Measurements from ENCODE around the gene STIL.
"Not testable (repeated sequence)": the region's sequence is repeated elsewhere in the genome, so short reads cannot be mapped to it uniquely, and the experiment has no call there.

Gene STIL

DNA sequence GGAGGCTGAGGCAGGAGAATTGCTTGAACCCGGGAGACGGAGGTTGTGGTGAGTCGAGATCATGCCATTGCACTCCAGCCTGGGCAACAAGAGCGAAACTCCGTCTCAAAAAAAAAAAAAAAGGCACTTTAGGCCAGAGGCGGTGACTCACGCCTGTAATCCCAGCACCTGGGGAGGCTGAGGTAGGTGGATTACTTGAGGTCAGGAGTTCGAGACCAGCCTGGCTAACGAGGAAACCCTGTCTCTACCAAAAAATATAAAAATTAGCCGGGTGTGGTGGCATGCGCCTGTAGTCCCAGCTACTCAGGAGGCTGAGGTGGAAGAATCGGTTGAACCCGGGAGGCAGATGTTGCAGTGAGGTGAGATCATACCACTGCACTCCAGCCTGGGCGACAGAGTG, 6.0 kb upstream of the STIL start:
- not testable (repeated sequence) for DNase-seq

DNA sequence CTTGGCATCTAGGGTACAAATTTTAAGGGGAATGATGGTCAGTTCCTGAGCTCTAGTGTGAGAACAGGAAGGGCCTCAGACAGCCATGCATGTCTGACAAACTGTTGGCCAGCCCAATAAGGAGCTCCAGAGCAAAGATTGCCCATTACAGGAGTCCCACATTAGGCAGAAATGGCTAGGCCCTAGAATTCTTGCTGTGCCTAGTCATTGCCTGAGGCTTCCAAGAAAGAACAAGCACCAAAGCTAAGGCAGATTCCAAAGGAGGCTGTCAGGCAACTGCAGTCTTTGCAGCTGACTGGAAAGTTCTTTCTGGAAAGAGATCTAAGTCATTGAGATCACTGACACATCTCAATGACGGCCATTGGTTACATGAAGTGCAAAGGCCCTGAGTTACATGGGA, 3.9 kb upstream of the STIL start:
- peak; percentile 81 for DNase-seq

DNA sequence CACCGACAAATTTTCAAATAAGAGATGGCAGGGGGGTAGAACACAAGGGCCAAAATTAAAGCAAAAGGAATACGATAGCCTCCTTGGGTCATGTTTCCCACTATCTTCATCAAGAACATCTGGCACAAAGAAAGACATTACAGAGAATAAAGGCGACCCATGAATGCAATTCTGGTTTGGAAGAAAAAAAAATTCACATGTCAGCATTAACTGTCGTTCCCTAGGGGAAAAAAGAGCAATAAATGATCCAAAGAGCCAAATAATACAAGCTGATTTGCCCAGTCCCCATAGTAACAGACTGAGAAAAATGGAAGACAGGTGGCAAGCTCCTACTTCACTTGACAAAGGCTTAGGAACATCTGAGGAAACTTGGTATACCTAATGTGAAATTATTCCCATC, 4.5 kb downstream of the STIL start:
- DNase-seq = no peak

DNA sequence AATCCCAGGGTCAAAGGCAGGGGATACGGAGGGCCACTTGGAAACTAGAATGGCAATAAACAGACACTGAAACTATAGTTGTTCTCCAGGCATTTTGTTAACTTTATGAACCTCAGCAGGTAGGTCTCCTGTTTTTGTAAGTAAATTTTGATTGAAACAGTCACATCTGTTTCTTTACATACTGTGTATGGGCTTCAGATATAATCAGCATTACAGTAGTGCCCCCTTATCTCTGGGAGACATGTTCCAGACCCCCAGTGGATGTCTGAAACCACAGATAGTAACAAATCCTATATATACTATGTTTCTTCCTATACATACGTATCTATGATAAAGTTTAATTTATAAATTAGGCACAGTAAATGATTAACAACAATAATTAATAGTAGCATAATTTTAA, 11.5 kb downstream of the STIL start:
- no peak for DNase-seq

DNA sequence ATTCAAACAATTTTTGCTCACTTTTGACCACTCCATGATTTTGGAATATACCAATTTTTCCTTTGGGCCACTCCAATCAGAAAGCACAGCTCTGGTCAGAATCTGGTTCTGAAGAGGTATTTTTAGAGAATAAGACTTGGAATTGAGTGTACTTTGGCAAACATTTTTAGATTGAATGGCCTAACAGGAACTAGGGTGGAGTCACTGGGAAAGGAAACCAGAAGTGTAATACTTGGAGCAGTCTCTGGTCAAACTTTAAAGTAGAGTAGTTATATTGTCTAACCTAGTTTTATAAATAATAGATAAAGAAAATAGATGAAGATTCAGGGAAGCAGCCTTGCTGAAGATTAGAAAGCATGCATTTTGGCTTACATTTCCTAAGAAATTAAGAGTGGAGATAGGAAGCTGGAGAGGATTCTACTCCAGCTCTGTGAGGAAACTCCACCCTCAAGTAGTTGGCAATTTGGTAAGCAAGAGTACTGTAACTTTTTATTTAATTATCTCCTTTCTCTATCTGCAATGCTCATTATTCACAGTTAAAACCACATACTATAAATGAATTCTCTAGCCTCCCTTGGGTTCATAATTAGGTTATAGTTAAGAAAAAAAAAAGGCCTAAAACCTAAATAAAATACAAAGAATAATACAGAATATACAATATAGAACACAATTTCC, 15.8 kb downstream of the STIL start:
- no peak for DNase-seq

DNA sequence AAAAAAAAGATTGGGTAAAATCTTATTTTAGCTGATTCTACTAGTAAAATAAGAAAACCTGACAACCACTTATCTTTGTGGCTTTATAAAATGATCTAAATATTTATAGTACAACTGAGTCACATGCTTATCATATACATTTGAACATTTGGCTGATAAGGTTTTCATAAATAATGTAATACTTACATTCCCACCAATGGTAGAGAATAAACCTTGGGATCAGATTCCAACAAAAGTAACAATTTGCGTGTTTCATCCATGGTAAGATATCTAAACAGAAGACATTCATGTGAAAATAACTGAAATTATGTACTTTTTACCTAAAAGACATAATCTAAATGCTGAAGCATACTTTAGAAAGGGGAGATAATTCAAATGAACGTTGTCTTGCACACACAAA, 18.4 kb downstream of the STIL start:
- no peak for DNase-seq

DNA sequence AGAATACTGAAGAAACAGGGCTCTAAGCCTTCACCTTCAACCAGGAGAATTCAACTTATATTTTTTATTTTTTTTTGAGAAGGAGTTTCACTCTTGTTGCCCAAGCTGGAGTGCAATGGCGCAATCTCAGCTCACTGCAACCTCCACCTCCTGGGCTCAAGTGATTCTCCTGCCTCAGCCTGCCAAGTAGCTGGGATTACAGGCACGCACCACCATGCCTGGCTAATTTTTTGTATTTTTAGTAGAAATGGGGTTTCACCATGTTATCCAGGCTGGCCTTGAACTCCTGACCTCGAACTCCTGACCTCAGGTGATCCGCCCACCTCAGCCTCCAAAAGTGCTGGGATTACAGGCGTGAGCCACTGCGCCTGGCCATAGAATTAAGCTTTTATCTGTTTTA, 19.1 kb downstream of the STIL start:
- not testable (repeated sequence) for DNase-seq

DNA sequence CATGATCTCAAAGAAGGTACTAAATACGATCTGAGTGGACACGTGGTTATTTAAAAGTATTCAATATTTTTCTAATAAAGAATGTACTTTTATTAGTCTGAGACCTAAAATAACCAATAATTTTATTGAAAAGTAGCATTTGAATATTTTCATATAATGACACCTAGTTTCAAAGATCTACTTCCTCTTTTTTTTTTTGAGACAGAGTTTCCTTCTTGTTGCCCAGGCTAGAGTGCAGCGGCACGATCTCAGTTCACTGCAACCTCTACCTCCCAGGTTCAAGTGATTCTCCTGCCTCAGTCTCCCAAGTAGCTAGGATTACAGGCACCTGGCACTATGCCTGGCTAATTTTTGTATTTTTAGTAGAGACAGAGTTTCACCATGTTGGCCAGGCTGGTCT, 25.8 kb downstream of the STIL start:
- not testable (repeated sequence) for DNase-seq

DNA sequence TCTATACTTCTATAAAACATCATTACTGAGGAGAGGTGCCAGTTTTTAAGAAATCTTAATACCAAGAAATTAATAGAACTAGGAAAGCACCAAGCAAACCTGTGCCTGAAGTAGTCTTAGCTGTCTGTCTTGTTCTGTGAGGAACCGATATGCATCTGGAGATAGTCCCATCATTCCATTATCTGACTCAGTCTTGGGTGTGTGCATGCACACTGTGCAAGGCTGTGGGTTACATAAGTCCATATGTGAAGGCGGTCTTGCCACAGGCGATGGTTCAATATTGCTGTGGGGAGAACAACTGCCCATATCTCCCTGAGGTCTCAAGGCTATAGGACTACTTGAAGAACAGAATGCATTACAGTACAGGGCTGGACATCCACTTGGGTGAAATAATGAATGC, 33.8 kb downstream of the STIL start:
- DNase-seq = no peak

DNA sequence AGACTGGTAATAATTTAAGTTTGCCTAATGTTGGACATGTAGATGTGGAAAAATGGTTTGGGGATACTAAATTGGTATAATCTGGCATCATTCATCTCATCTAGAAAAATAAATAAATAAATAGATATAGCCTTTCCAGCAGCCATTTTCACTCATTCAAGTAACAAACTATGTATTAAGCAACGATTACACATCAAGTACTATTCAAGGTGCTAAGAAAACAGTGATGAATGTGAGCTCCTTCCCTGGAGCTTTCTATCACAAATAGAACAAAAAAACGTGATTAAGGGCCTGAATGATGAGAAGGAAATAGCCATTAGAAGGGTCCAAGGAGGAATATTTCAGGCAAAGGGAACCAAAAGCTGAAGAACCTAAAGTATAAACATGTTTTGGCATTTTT, 37.1 kb downstream of the STIL start:
- DNase-seq = no peak

DNA sequence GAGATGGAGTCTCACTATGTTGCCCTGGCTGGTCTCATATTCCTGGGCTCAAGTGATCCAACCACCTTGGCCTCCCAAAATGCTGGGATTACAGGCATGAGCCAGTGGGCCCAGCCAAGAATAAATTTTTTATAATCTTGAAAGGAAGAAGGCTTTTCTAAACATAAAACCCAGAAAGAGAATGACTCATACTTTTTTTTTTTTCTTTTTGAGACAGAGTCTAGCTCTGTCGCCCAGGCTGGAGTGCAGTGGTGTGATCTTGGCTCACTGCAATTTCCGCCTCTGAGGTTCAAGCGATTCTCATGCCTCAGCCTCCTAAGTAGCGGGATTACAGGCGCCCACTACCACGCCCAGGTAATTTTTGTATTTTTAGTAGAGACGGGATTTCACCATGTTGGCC, 38.1 kb downstream of the STIL start:
- not testable (repeated sequence) for DNase-seq

DNA sequence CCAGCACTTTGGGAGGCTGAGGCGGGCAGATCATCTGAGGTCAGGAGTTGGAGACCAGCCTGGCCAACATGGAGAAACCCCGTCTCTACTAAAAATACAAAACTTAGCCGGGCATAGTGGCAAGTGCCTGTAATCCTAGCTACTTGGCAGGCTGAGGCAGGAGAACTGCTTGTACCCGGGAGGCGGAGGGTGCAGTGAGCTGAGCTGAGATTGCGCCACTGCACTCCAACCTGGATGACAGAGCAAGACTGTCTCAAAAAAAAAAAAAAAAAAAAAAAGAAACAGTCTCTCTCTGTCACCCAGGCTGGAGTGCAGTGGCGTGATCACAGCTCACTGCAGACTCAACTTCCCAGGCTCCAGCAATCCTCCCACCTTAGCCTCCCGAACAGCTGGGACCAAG, 48.4 kb downstream of the STIL start:
- not testable (repeated sequence) for DNase-seq

DNA sequence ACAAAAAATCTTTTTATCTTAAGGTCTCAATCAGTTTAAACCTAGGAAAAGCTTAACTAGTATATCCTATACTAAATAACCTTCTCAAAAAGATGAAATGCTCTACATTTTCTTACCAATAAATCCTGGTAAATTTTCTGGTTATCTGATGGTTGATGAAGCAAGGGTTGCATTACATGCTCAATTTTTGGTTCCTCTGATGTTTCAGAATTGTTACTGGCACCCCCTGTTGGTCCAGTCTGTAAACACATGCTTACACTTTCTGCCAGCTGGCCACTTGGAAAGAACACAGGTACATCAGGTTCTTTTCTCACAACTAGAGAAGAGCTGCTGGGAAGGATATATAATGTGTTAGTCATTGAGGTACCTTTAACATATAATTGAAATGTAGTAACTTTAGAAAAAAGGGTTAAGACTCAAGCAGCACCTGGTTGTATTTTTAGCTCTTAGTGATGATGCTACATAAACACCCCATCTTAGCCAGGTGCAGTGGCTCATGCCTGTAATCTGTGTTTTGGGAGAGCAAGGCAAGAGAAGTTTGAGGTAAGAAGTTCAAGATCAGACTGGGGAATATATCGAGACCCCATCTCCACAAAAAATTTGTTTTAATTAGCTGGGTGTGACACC, 51.0 kb downstream of the STIL start:
- peak; percentile 42 for DNase-seq

DNA sequence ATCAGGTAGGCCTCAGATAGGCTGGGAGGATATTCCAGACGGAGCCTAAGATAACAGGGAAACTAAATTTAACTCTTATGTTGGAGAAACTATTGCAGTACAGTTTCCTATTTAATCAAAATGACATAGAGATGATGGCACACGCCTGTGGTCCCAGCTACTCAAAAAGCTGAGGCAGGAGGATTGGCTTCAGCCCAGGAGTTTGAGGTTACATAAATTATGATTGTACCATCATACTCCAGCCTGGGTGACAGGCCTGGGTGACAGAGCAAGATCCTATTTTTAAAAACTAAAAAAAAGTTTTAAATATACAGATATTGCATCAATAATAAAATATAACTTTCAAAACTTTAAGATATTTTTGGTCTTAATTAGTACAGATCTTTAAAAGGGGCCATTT, 56.7 kb downstream of the STIL start:
- no peak for DNase-seq

DNA sequence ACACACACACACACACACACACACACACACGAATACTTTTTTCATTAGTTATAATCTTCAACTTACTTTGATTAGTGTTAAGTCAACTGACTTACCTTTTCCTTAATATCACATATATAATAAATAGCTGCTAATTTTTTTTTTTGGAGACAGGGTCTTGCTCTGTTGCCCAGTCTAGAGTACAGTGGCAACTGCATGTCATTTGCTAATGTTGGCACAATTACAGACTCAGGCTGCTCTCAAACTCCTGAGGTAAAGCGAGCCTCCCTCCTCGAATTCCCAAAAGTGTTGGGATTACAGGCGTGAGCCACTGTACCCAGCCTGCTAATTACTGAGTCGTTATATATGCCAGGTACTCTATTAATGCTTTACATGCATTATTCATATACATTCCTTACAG, 61.2 kb downstream of the STIL start:
- no peak for DNase-seq

DNA sequence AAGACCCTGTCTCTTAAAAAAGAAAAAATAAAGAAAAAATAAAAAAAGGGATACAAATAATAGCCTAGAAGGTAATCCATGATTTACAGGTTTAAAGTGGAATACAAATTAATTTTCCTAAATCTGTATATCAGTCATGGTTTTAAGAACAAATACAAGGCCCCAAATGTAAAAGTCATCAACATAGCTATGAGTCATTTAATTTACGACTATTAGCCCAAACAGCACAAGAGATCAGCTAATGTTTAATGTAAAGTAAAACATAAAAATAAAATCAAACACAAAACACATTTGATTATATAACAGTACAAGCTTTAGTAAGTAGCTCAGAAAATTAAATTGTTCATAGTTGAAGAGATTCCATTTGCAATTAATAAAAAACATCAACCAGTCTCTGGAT, 61.6 kb downstream of the STIL start:
- DNase-seq = no peak

DNA sequence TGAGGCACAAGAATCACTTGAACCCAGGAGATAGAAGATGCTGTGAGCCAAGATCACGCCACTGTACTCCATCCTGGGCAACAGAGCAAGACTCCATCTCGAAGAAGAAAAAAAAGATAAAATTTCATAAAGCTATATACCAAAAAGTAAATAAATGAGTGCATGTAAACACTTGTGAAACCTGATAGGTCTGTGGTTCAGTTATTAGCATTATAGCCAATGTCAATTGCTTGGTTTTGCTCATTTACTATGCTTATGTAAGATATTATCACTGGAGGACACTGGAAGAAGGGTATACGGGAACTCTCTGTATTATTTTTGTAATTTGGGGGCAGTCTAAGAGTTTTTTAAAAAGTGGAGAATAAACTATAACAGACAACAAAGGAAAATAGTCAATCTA, 64.2 kb downstream of the STIL start:
- DNase-seq = no peak

DNA sequence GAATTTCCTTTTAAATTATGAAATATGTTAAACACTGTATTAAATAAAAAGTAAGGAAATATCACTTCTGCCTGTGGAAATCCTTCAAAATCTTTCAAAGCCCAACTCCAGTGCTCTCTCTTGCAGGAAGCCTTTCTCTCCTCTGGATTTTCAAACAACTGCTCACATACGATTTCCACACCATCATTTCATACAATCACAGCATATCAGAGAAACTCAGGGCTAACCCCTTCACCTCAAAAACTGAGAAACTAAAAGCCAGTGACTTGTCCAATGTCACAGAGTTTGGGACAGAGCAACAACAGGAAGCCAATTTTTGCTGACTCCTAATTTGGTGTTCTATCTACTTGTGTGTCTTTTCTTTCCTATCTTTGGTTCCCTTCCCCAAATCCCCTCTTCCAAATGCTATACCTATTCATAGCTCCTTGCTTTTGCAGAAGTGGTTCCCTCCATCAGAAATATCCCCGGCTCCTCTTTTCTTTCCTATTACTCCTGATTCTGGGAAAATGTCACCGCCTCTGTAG, 69.5 kb downstream of the STIL start:
- DNase-seq = no peak

DNA sequence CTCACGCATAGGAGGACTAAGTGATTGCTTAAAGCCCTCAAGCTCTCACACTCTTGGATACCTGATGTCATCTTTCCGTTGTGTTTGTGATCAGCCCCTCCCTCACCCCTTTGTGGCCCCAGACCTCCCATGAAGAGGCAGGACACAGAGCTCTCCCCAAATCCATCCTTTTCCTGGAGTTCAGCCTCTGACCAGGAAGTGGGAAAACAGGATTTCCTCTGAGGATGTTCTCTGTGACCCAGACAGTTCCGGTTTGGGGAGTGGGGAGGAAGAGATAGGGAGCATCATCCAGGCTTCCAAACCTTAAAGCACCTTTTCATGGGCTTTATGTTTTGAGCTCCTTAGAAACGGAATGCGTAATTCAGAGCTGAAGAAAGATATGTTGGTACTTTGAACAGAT, 70.0 kb downstream of the STIL start:
- DNase-seq = no peak

DNA sequence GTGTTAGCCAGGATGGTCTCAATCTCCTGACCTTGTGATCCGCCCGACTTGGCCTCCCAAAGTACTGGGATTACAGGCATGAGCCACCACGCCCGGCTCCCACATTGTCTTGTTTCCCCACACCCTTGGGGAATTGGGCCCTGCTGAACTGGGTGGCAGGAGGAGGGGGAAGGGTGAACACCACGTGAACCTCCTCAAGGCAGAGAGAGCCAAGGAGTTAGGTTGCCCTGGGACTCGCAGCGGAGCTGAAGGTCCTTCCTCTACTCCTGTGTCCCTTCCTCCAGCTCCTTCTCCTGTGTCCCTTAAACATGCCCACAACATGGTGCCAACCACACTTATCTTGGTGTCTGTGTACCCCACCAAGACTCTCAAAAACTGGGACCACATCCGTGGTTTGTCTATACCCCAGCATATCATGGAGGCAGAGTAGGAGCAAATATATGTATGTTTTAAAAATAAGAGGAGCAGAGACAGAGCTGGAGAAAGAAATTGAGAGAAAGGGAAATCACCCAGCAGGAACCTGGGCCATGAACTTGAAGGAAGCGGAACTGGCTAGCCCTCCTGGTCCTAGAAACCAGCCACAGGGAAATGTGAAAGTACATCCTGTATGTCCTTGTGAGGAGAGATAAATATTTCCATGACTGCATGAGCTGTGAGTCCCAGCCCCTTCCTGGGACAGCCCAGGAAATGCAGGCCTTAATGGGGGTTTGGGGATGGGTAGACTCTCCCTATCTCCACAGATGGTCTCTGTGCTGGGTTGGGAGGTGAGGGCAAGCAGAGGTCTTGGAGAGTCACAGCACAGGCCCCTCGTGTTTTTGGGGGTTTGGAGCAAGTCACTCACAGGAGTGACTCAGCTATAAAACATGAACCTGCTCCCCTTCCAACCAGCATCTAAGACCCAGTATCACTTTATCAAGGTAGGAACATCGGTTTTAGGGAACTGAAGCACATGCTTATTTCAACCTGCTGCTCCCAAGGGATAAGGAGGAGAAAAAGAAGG, 72.5 kb downstream of the STIL start:
- DNase-seq = no peak

DNA sequence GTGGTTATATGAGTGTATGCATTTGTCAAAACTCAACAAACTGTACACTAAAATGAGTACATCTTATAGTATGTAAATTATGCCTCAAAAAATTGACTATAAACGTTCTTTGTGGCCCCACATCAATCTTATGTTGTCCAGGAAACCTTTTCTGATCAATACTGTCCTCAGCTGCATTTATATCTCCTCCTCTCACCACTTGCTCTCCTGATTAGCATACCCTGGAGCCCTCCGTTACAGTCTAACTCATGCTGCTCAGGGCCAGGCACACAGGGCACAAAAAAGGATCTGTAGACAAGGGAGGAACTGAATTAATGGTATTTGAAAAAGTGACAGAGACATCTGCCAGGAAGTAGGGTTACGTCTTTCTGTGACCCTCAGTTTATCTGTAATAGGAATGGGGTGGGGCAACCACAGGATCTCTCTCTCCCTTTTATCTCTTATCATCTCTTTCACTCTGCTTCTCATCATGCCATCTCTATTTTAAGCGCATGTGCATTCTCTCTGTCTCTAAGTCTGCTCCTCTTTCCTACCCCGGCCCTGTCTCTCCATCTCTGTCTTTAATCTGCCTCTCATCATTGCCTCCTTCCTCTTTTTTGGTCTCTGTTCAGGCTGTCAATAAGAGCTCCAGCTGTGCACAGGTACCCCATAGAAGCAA, 74.9 kb downstream of the STIL start:
- no peak for DNase-seq

DNA sequence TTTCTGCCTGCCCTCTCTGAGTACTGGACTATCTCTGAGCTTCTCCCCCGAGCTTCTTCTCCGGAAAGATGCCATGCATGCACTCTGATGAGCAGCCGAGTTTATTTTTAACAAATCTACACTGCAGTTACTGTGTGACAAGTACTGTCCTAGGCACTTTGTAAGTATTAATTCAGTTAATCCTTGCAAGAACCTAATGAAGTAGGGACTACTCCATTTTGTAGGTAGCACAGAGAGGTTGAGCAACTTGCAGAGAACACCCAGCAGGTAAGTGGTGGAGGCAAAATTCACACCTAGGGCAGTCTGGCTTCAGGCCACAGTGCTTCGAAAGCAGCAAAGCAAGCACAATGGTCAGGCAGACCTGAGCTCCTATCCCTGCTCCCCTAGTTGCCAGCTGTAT, 78.1 kb downstream of the STIL start:
- no peak for DNase-seq

DNA sequence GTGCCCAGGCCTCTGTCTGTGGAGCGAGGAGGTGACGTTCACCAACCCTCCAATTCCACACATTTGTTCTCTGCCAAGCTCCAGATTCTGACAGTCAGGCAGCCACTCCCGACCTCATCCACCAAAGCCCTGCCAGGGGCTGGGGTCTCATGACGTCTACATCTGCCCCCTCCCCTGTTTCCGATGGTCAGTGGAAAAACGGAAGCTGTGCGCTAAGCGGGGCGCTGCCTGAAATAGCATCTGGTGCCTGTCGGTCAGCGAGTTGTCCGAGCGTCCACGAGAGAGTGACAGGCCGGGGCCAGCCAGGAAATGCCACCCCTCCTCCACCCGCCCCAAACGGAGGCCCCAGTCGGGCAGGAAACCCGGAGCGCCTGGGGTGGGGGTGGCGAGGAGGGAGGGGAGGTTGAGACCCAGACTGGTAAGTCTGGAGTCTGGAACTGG, 78.7 kb downstream of the STIL start:
- no peak for DNase-seq

Data from fibroblast of skin of scalp (primary cell).